GM18520 (cell line): ENCODE data around the gene MDFIC.
"Not testable (repeated sequence)": the region's sequence is repeated elsewhere in the genome, so short reads cannot be mapped to it uniquely, and the experiment has no call there.

Source experiments
- ATAC-seq: cut with Tn5 transposase; IDR thresholded peaks from one replicate; pipeline ENCODE4 v1.9.1; 2021; ENCODE audit not compliant: unreplicated experiment

Gene MDFIC, protein sequence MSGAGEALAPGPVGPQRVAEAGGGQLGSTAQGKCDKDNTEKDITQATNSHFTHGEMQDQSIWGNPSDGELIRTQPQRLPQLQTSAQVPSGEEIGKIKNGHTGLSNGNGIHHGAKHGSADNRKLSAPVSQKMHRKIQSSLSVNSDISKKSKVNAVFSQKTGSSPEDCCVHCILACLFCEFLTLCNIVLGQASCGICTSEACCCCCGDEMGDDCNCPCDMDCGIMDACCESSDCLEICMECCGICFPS

GRCh38 chr7:114922026-114922651, at the start of gene MDFIC:
MDFIC (plus strand) TSS chr7:114922094; CDS start chr7:114923034, 940 bp downstream.
- peak; percentile 18 for ATAC-seq

DNA sequence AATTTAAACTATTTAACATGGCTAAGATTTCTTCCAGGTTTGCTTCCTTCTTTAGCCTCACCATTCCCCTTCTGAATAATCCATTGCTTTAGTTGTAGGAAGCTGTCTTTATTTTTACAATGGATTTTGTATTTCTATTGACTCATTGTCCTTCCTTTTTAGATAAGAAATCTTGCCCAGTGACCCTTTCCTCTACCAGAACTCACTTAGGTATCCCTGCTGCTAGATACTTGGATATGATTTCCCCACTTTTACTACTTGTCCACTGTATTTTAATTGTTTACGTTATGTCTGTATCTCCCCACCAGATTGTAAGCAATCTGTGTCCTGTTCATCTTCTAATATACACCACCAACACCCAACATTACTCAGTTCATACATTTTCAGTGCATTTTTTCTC, 47.7 kb upstream of the MDFIC start:
- no peak for ATAC-seq

GRCh38 chr7:114875186-114875585, 46.7 kb upstream of the MDFIC start:
- no peak for ATAC-seq

DNA sequence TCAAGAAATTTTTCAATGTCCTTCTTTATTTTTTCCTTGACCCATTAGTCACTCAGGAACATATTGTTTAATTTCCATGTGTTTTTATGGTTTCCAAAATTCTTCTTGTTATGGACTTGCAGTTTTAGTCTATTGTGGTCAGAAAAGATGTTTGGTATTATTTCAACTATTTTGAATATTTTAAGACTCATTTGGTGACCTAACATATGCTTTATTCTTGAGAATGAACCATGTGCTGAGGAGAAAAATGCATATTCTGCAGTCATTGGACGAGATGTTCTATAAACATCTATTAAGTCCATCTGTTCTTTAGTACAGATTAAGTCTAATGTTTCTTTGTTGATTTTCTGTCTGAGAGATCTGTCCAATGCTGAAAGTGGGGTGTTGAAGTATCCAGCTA, 42.3 kb upstream of the MDFIC start:
- no peak for ATAC-seq

DNA sequence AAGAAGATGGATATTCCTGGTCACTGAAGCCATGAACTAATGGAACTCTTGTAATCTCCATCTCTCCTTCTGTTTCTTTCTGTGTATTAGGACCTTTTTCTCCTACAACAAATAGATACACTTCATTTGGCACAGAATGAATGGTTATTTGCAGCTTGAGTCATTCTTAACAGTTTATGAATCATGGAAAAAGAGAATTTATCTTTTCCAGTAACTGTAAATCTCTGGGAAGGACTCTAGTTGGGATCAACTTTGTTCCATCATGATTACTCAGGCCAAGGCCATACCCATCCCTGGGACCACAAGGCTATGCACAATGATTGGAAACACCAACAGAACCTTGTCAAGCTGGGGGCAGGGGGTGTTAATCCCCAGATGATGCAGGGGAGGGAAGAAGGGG, 36.1 kb upstream of the MDFIC start:
- ATAC-seq, result no peak

- no peak for ATAC-seq
Measured at GRCh38 chr7:114886241-114886640, 35.7 kb upstream of the MDFIC start.

DNA sequence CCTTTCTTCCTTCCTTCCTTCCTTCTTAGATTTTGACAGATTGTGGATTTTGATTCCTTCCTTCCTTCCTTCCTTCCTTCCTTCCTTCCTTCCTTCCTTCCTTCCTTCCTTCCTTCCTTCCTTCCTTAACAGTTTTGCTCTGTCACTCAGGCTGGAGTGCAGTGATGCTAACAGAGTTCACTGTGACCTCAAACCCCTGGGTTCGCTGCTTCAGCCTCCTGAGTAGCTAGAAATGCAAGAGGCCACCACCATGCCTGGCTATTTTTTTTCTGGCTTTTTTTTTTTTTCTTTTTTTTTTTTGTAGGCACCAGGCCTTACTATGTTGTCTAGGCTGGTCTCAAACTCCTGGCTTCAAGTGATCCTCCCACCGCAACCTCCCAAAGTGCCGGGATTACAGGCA, 32.8 kb upstream of the MDFIC start:
- not testable (repeated sequence) for ATAC-seq

DNA sequence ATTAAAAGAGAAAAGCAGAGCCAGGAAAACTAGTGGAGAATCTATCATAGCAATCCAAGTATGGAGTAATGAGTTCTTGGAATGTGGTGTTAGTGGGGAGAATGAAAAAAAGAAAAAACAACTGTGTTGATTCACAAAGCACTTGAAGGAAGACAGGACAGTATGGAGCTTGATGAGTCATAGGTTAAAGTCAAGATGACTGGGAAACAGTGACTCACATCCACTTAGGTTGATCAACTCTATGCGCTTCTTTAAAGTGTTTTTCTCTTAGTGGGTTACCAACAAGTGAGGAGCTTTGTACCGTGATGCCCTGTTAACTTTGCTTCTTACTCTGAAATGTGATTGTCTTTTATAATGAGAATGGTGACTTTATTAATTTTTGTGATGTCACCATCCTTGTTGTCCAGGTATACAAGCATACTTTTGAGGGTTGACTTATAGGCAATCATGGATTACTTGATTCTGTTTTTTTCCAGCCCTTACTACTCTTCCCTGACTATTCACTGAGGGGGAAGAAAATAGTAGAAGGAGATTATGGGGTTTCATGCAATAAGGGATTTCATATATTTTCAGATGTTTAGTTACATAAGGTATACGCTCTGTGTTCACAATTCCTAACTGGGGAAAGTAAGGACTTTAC, 32.1 kb upstream of the MDFIC start:
- ATAC-seq, result peak; percentile 88

GRCh38 chr7:114890561-114890960, 31.3 kb upstream of the MDFIC start:
- no peak for ATAC-seq

DNA sequence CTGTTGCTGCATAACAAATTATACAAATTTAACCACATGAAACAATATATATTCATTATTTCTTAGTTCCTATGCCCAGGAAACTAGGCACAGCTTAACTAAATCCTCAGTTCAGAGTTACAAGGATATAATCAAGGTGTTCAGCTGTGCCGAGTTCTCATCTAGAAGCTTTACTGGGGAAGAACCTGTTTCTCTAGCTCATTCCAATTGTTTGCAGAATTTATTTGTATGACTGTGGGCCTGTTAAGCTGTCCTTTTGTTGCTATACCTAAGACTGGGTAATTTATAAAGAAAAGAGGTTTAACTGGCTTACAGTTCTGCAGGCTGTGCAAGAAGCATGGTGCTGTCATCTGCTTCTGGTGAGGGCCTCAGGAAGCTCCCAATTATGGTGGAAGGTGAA, 21.8 kb upstream of the MDFIC start:
- ATAC-seq, result no peak

DNA sequence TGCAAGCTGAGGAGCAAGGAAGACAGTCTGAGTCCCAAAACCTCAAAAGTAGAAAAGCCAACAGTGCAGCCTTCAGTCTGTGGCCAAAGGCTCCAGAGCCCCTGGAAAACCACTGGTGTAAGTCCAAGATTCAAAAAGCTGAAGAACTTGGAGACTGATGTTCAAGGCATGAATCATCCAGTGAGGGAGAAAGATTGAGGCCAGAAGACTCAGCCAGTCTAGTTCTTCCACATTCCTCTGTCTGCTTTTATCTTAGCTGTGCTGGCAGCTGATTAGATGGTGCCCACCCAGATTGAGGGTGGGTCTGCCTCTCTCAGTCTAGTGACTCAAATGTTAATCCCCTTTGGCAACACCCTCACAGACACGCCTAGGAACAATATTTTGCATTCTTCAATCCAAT, 20.1 kb upstream of the MDFIC start:
- no peak for ATAC-seq

DNA sequence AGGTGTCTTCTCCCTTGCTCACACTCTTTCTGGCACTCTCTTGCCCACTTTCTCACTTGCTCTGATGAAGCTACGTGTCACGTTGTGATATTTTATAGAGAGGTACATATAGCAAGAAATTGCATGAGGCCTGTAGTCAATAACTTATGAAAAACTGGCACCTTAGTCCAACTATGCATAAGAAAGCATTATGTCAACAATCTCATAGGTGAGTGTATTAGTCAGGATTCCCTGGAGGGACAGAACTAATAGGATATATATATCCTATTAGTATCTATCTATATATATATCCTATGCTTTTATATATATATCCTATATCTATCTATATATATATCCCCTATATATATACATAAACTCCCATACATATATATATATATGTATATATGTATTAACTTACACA, 18.8 kb upstream of the MDFIC start:
- no peak for ATAC-seq

- no peak for ATAC-seq
Measured at GRCh38 chr7:114910787-114911186, 11.1 kb upstream of the MDFIC start.

- ATAC-seq, result no peak
Measured at GRCh38 chr7:114911411-114911810, 10.5 kb upstream of the MDFIC start.

DNA sequence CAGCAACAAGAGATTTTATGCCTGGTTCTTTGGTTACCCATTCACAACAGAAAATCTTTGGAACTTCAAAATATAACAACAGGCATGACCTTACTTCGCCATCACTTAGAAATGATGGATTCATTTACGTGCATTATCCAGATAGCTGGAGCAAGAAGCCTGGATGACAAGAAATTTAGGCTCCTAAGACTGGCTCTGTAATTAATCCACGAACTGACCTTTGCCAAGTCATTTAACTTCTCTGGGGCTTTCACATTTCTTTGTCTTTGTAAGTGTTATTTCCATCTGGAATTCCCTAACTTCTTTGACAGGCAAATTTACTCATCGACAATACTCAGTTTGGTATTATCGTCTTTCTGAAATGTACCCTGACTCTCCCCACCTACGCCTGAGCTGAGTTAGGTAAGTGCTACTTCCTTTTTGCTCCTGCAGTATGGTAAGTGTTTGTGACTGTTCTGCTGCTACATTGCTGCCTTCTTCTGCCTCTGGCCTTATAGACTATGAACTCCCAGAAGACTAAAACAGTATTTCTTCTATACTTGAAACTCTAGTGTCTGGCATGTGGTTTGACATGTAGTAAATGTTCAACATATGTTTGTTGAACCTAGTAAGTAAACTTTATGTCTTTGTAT, 5.5 kb upstream of the MDFIC start:
- ATAC-seq, result peak; percentile 89

- no peak for ATAC-seq
Measured at GRCh38 chr7:114917211-114917839, 4.6 kb upstream of the MDFIC start.

DNA sequence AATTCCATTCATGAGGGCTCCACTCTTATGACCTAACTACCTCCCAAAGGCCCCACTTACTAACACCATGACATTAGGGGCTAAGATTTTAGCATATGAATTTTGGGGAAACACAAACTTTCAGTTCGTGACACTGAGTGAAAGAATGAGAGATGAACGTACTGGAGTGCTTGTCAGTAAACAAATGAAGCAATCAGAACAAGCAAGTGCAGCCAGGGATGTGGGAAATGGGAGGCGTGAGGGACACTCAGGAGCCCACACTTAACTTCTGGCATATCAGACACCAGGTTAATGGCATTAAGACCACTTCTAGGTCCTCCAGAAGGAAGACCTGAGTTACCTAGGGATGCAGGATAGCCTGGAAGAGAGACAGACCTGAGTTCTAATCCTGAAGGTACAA, 2.3 kb upstream of the MDFIC start:
- peak; percentile 8 for ATAC-seq

DNA sequence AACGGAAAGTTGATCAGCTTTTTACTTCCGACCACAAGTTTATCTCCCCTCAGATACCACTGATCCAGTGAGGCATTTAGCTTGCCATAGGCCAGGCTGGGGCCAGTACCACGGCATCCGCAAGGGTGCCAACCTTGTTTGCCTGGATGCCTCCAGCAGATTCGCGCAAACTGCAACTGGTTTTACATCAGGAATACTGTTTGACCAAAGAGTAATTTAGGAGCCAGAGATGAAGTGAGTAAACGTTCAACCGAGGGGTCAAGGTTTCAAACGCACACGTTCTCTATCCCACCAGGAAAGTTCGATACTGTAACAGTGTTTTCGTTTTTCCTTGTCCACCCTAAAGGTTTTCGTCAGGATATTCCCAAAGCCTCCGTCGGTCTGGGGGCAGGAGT, 266 bp upstream of the MDFIC start:
- no peak for ATAC-seq

- ATAC-seq, result no peak
Measured at GRCh38 chr7:114922652-114923402, 933 bp downstream of the MDFIC start.

DNA sequence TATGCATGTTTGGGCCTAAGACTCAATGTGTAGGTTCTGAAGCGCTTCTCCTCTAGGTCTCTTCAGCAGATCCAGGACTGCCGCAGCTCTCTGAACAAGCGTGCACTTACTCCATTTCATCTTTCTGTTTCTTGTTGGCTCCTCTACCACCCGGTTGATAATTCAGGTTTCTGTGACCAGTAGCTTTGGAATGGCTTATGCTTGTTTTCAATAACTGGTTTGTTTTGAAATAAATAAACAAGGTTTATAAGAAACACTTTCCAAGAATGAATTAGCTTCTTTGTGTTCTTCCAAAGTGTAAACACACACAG, 1.5 kb downstream of the MDFIC start:
- ATAC-seq, result no peak
